Activated T-helper 17 cell treated with anti-CD3 and anti-CD28 coated beads, Interleukin-2, amount 50 U/mL, for 72 hours (primary cell): ENCODE measurements around the gene ST14. TPM values are rescaled to one million over a fixed set of nuclear protein-coding genes. Genes with fewer than 3 reads are reported as not detected.
"Not testable (repeated sequence)": the region's sequence is repeated elsewhere in the genome, so short reads cannot be mapped to it uniquely, and the experiment has no call there.

Source experiments
- ATAC-seq: fragments of 150-1000 bp; cut with Tn5 transposase; replicated peaks from 2 replicates; pipeline ENCODE4 v1.10.0; 2021; ENCODE audit warnings: mild to moderate bottlenecking, moderate library complexity
- H3K27ac Mint-ChIP-seq: one replicate; pipeline ENCODE4 v1.8.0; 2022; ENCODE audit warnings: mixed read lengths
- H3K27me3 Mint-ChIP-seq: one replicate; pipeline ENCODE4 v1.8.0; 2022; ENCODE audit warnings: mixed read lengths
- H3K36me3 Mint-ChIP-seq: one replicate; pipeline ENCODE4 v1.8.0; 2022; ENCODE audit warnings: low read depth, mild to moderate bottlenecking, mixed read lengths
- H3K4me1 Mint-ChIP-seq: one replicate; pipeline ENCODE4 v1.8.0; 2022; ENCODE audit warnings: mixed read lengths
- H3K4me3 Mint-ChIP-seq: one replicate; pipeline ENCODE4 v1.8.0; 2022; ENCODE audit warnings: mild to moderate bottlenecking, mixed read lengths
- H3K9me3 Mint-ChIP-seq: one replicate; pipeline ENCODE4 v1.8.0; 2022; ENCODE audit warnings: mixed read lengths
- total RNA-seq, 2 donors: library from RNA; stranded (reverse); gene quantifications; one replicate each; pipeline ENCODE4 v1.2.3, GENCODE V29; 2022

Gene ST14
- total RNA-seq, 2 donors from 2014 or later = 0.09 TPM; not detected in 1

DNA sequence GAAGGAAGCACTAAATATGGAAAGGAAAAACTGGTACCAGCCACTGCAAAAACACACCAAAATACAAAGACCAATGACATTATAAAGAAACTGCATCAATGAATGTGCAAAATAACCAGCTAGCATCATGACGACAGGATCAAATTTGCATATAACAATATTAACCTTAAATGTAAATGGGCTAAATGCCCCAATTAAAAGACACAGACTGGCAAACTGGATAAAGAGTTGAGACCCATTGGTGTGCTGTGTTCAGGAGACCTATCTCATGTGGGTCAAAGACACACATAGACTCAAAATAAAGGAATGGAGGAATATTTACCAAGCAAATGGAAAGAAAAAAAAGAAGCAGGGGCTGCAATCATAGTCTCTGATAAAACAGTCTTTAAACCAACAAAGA, 92.2 kb downstream of the ST14 start:
- H3K36me3 Mint-ChIP-seq = peaks cover 42% of the 10 kb centered on the region
- peaks cover 13% of the 10 kb centered on the region for H3K9me3 Mint-ChIP-seq
- ATAC-seq, H3K4me3 Mint-ChIP-seq, H3K27me3 Mint-ChIP-seq, H3K27ac Mint-ChIP-seq: not testable (repeated sequence)
- peaks cover 23% of the 10 kb centered on the region for H3K4me1 Mint-ChIP-seq

Other genes with a start within 250 kb of the ST14 start
- gene PRDM10, start 156.9 kb upstream of the ST14 start, total RNA-seq = 10 to 100 TPM; 12.2 to 16.6 TPM
- gene APLP2, start 89.9 kb upstream of the ST14 start, total RNA-seq = 10 to 100 TPM; 31.2 to 34.0 TPM
- 10 to 100 TPM; 49.6 to 49.7 TPM for gene ZBTB44, start 155.1 kb downstream of the ST14 start, total RNA-seq